ENCODE results near the gene NOP14. TPM values are rescaled to one million over a fixed set of nuclear protein-coding genes. Genes with fewer than 3 reads are reported as not detected.
"Not testable (repeated sequence)": the region's sequence is repeated elsewhere in the genome, so short reads cannot be mapped to it uniquely, and the experiment has no call there.

The NOP14 gene
- total RNA-seq, 1 donor from 2014 or later = 22.9 TPM

DNA sequence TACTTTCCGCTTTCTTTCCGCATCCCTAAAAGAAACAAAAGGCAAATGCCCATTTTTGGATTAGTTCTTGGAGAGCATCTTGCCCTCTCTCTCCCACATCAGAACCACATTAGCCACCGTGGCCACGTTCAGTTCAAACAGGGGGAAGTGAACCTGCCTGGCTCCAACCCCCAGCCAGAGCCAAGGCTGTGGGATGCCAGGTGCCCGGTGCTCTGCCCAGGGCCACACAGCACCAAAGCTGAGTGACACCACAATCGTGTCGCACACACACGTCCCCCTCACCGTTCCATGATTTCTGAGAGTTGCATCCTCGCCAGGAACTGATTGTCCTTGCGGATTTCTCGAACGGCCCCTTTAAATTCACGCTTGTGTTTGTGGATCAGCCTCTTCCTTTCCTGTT is 24.3 kb downstream of the NOP14 start:
- peaks cover 3% of the 10 kb centered on the region for H3K27me3 Mint-ChIP-seq (ENCODE audit: unreplicated experiment)
- H3K36me3 Mint-ChIP-seq (ENCODE audit: low read depth, unreplicated experiment) = peaks cover 26% of the 10 kb centered on the region
- peak overlapping the region; percentile 78 for H3K4me3 Mint-ChIP-seq (ENCODE audit: unreplicated experiment)
- H3K4me1 Mint-ChIP-seq (ENCODE audit: unreplicated experiment) = peaks cover 4% of the 10 kb centered on the region
- peak overlapping the region; percentile 6 for H3K27ac Mint-ChIP-seq (ENCODE audit: unreplicated experiment)
- TF ChIP-seq, protein P1, sequence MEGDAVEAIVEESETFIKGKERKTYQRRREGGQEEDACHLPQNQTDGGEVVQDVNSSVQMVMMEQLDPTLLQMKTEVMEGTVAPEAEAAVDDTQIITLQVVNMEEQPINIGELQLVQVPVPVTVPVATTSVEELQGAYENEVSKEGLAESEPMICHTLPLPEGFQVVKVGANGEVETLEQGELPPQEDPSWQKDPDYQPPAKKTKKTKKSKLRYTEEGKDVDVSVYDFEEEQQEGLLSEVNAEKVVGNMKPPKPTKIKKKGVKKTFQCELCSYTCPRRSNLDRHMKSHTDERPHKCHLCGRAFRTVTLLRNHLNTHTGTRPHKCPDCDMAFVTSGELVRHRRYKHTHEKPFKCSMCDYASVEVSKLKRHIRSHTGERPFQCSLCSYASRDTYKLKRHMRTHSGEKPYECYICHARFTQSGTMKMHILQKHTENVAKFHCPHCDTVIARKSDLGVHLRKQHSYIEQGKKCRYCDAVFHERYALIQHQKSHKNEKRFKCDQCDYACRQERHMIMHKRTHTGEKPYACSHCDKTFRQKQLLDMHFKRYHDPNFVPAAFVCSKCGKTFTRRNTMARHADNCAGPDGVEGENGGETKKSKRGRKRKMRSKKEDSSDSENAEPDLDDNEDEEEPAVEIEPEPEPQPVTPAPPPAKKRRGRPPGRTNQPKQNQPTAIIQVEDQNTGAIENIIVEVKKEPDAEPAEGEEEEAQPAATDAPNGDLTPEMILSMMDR (IDR thresholded peaks at IDR 0.05; ENCODE audit: unreplicated experiment) = no peak
- no peaks in the 10 kb centered on the region for H3K9me3 Mint-ChIP-seq (ENCODE audit: unreplicated experiment)
- no peak for DNase-seq (ENCODE audit: low spot score)

DNA sequence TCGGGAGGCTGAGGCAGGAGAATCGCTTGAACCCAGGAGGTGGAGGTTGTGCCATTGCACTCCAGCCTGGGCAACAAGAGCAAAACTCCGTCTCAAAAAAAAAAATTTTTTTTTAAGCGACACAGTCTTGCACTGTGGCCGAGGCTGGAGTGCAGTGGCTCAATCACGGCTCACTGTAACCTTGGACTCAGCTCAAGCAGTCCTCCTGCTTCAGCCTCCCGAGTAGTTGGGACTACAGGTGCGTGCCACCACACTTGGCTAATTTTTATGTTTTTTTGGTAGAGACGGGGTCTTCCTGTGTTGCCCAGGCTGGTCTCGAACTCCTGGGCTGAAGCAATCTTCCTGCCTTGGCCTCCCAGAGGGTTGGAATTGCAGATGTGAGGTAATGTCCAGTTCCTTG is 24.8 kb downstream of the NOP14 start:
- not testable (repeated sequence) for H3K4me3 Mint-ChIP-seq (ENCODE audit: unreplicated experiment); H3K27ac Mint-ChIP-seq (ENCODE audit: unreplicated experiment); H3K27me3 Mint-ChIP-seq (ENCODE audit: unreplicated experiment); H3K9me3 Mint-ChIP-seq (ENCODE audit: unreplicated experiment); DNase-seq (ENCODE audit: low spot score); H3K4me1 Mint-ChIP-seq (ENCODE audit: unreplicated experiment)
- H3K36me3 Mint-ChIP-seq (ENCODE audit: low read depth, unreplicated experiment) = peaks cover 26% of the 10 kb centered on the region

DNA sequence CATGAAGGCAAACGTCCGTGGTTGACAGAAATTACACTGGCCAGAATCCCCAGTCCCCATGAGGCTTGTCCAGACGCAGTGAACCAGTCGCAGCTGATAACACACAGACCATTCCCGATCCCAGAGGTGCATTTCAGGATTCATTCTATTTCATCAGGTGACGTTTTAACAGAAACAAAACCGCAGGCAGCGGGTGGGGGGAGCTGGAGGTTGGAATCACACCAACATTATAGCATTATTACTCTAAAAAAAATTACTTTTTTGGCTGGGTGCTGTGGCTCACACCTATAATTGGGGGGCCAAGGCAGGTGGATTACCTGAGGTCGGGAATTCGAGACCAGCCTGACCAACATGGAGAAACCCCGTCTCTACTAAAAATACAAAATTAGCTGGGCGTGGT is 25.2 kb downstream of the NOP14 start:
- Mint-ChIP-seq H3K27me3 (ENCODE audit: unreplicated experiment) (peaks cover 6% of the 10 kb centered on the region), H3K4me3 (ENCODE audit: unreplicated experiment) (peak overlapping the region; percentile 79), H3K27ac (ENCODE audit: unreplicated experiment) (no peak overlapping the region), H3K9me3 (ENCODE audit: unreplicated experiment) (no peaks in the 10 kb centered on the region), H3K4me1 (ENCODE audit: unreplicated experiment) (peaks cover 7% of the 10 kb centered on the region), H3K36me3 (ENCODE audit: low read depth, unreplicated experiment) (peaks cover 29% of the 10 kb centered on the region)
- TF ChIP-seq, protein P1 (IDR thresholded peaks at IDR 0.05; ENCODE audit: unreplicated experiment) = no peak
- no peak for DNase-seq (ENCODE audit: low spot score)

DNA sequence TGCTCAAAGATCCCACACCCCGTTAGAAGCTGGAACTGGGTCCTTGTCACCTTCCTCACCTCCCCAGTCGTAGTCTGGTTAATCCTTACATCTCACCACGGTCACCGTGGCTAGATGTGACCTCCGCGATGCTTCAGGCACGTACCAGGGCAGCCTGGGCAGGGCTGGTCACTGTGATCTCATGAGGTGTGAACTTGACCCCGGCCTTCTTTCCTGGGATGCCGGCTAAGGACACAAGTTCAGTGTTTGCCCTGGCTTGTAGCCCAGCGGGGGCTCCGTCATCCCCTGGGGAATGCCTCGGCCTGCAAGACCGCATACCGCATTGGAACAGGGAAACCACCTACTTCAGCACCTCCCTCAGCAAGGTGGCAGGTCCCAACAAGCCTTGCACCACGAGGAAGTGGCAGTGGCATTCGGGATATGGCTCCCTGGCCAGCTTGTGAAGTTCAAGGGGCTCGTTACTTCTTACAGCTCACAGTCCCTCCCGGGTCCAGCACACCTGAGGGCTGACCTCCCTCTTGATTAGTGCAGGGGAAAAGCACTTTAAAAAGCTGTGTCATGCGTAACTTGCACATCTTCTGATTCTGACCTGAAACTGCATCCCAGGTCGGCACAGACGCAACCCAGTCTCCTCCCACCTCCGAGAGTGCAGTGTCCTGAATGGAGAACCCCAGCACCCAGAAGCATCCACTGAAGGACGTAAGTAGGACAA is 25.9 kb downstream of the NOP14 start:
- Mint-ChIP-seq H3K4me3 (ENCODE audit: unreplicated experiment) (no peak overlapping the region), H3K4me1 (ENCODE audit: unreplicated experiment) (peaks cover 10% of the 10 kb centered on the region), H3K36me3 (ENCODE audit: low read depth, unreplicated experiment) (peaks cover 25% of the 10 kb centered on the region), H3K27ac (ENCODE audit: unreplicated experiment) (no peak overlapping the region), H3K27me3 (ENCODE audit: unreplicated experiment) (peaks cover 7% of the 10 kb centered on the region), H3K9me3 (ENCODE audit: unreplicated experiment) (no peaks in the 10 kb centered on the region)
- no peak for DNase-seq (ENCODE audit: low spot score)
- TF ChIP-seq, protein P1 (IDR thresholded peaks at IDR 0.05; ENCODE audit: unreplicated experiment) = no peak

DNA sequence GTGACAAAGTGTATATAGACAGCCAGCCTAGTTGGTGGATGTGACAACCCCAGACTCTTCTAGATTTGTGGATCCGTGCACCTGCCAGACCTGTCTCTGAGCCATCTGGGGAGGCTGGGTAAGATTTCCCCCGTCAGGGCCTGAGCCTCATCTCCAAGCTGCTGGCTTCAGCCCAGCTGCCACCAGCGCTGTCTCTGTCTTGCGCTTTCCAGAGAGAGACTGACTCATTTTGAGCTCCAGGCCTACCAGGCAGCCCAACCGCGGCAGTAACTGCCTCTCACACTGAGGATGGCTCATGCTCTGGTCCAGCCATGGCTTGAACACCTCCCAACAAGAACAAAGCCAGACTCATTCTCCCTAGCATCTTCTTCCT is 26.4 kb downstream of the NOP14 start:
- Mint-ChIP-seq H3K9me3 (ENCODE audit: unreplicated experiment) (no peaks in the 10 kb centered on the region), H3K27me3 (ENCODE audit: unreplicated experiment) (peaks cover 9% of the 10 kb centered on the region), H3K36me3 (ENCODE audit: low read depth, unreplicated experiment) (peaks cover 24% of the 10 kb centered on the region), H3K4me1 (ENCODE audit: unreplicated experiment) (peaks cover 12% of the 10 kb centered on the region), H3K4me3 (ENCODE audit: unreplicated experiment) (no peak overlapping the region), H3K27ac (ENCODE audit: unreplicated experiment) (no peak overlapping the region)
- DNase-seq (ENCODE audit: low spot score) = no peak
- TF ChIP-seq, protein P1 (IDR thresholded peaks at IDR 0.05; ENCODE audit: unreplicated experiment) = no peak
